ENCODE data around the gene SYCP2L.

DNA sequence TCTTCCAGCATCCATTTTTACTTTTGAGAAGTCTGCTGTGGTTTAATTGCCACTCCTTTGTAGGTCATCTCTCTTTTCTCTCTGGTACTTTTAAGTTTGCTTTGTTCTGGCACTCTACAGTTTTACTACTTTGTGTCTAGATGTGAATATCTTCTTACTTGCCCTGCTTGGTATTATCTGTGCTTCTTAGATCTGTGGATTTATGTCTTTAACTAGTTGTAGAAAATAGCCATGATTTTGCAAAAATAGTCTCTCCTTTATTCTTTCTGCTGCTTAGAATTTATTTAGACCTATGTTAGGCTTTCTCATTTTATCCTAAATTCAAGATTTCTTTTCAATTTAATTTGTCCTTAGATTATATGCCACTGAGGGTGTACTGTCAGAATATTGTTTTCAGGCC is 43.3 kb upstream of the SYCP2L start:
- TF ChIP-seq POLR2A (IDR thresholded peaks at IDR 0.05; ENCODE audit: low read depth, low read length) (no peak), POLR2AphosphoS5 (IDR thresholded peaks at IDR 0.05; ENCODE audit: low read depth, low read length) (no peak), TAF1 (IDR thresholded peaks at IDR 0.05; ENCODE audit: borderline replicate concordance, low read depth, low read length) (no peak)

Measured in GM12892 (cell line).